ENCODE results near the gene OPCML. TPM values are rescaled to one million over a fixed set of nuclear protein-coding genes. Genes with fewer than 3 reads are reported as not detected.

Gene OPCML
- total RNA-seq, 2 donors from 2014 or later = not detected

DNA sequence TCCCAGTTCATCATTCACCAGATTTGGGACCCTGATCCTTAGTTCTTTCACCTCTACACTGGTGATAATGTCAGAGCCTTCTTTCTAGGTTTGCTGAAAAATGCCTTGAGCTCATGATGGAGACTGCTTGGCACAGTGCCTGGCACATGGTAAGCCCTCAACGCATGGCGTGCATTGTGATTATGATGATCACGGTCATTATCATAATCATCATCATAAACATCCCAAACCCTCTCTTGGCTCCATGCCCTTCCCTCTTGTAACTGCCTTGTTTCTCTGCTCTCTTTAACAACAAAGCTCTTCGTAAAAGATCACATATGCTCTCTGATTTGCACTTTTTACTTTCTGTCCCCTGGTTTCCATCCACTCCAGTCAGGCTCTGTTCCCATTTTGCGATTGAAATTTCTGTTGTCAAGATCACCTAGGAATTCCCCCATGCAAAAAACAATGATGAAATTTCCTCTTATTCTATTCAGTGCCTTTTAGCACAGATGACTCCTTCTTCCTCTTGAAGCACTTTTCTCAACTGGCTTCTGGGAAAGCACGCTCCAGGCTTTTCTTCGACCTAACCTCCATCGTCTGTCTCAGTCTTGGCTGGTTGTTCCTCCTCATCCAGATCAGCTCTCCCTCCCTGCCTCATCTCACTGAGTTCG, 479.1 kb downstream of the OPCML start:
- H3K27ac Mint-ChIP-seq = no peak overlapping the region
- peaks cover 6% of the 10 kb centered on the region for H3K9me3 Mint-ChIP-seq
- ATAC-seq (replicated peaks) = no peak
- H3K36me3 Mint-ChIP-seq (ENCODE audit: low read depth) = no peaks in the 10 kb centered on the region
- H3K27me3 Mint-ChIP-seq = peaks cover 22% of the 10 kb centered on the region
- H3K4me1 Mint-ChIP-seq = no peaks in the 10 kb centered on the region
- H3K4me3 Mint-ChIP-seq = no peak overlapping the region

- Mint-ChIP-seq H3K27me3 (peaks cover 18% of the 10 kb centered on the region), H3K9me3 (peaks cover 6% of the 10 kb centered on the region), H3K4me3 (no peak overlapping the region), H3K27ac (no peak overlapping the region), H3K4me1 (no peaks in the 10 kb centered on the region), H3K36me3 (ENCODE audit: low read depth) (no peaks in the 10 kb centered on the region)
- no peak for ATAC-seq (replicated peaks)
Measured at GRCh38 chr11:133052537-133052936, 479.8 kb downstream of the OPCML start.

DNA sequence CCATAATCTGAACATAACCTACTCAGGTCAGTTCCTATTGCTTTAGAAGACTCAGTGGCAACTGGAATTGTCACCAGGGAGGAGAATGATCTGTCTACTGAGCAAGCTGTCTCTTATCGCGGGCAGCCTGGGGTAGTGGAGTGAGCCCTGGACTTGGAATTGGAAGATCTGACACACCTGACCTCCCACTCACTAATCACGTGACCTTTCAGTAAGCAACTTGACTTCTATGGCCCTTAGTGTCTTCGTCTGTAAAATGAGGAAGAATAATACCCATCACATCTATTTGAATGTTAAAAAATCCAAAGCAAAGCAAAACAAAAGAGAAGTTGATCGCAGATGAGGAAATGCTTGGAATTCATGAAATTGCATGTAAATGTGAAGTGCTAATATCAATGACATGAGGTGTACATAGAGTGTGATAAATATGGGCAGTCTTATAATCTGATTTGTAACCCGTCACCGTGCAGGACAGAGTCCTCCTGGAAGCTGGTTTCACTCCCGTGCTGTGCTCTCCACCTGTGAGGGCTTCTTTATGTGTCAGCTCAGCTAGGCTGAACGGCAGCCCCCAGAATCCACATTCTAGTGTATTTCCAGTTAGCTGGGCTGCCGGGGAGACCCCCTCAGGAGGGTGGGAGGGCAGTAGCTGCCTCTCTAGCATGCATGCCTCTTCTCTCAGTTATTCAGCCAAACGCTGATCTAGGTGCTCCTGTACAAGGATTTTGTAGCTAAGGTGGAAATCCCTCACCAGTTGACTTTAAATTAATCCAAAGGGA, 482.9 kb downstream of the OPCML start:
- no peaks in the 10 kb centered on the region for H3K4me1 Mint-ChIP-seq
- H3K27ac Mint-ChIP-seq = no peak overlapping the region
- no peaks in the 10 kb centered on the region for H3K9me3 Mint-ChIP-seq
- no peak overlapping the region for H3K4me3 Mint-ChIP-seq
- peaks cover 15% of the 10 kb centered on the region for H3K27me3 Mint-ChIP-seq
- no peak for ATAC-seq (replicated peaks)
- H3K36me3 Mint-ChIP-seq (ENCODE audit: low read depth) = no peaks in the 10 kb centered on the region

DNA sequence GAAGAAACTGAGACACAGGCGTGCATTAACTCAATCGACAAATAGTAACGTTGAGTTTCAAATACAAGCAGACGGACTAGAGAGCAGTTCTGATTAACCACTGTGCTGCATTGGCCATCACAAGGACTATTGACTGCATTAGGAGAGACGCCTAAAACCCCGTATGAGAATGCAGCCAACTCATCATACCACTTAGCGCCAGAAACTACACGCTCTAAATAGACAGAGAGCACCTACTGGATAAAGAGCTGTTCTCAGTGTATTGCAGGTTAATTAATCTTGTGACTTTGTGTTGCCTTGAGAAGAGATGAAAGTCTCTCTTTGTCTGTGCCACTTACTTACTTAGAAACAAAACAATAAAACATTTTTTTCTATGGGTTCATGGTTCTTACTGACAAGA, 484.0 kb downstream of the OPCML start:
- Mint-ChIP-seq H3K27me3 (peaks cover 22% of the 10 kb centered on the region), H3K27ac (no peak overlapping the region), H3K4me1 (no peaks in the 10 kb centered on the region), H3K9me3 (no peaks in the 10 kb centered on the region), H3K36me3 (ENCODE audit: low read depth) (no peaks in the 10 kb centered on the region), H3K4me3 (no peak overlapping the region)
- no peak for ATAC-seq (replicated peaks)

DNA sequence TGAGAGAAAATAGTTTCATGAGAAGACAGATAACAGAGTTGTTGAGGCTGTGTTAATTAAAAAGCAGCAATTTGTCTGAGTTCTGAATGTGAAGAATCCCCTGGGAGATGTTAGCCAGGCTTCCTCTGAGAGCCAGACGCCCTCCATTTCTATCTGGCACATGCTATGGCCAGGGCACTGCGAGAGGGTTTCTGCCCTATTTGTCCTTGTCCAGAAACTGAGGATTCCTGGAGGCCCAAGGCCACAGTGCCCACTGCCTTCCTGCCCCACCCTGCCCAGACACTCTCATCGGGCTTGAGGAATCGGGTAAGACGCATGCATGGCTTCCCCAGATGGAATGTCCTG, 484.6 kb downstream of the OPCML start:
- Mint-ChIP-seq H3K27ac (no peak overlapping the region), H3K4me3 (no peak overlapping the region), H3K4me1 (no peaks in the 10 kb centered on the region), H3K9me3 (no peaks in the 10 kb centered on the region), H3K36me3 (ENCODE audit: low read depth) (no peaks in the 10 kb centered on the region), H3K27me3 (peaks cover 24% of the 10 kb centered on the region)
- ATAC-seq (replicated peaks) = no peak

GRCh38 chr11:133047036-133047770, 485.1 kb downstream of the OPCML start:
- H3K36me3 Mint-ChIP-seq (ENCODE audit: low read depth) = no peaks in the 10 kb centered on the region
- H3K4me1 Mint-ChIP-seq = no peaks in the 10 kb centered on the region
- H3K9me3 Mint-ChIP-seq = no peaks in the 10 kb centered on the region
- no peak overlapping the region for H3K27ac Mint-ChIP-seq
- H3K27me3 Mint-ChIP-seq = peaks cover 24% of the 10 kb centered on the region
- no peak overlapping the region for H3K4me3 Mint-ChIP-seq
- ATAC-seq (replicated peaks) = no peak

GRCh38 chr11:133046252-133046651, 486.0 kb downstream of the OPCML start:
- Mint-ChIP-seq H3K4me1 (no peaks in the 10 kb centered on the region), H3K36me3 (ENCODE audit: low read depth) (no peaks in the 10 kb centered on the region), H3K27me3 (peaks cover 19% of the 10 kb centered on the region), H3K9me3 (no peaks in the 10 kb centered on the region), H3K27ac (no peak overlapping the region), H3K4me3 (no peak overlapping the region)
- ATAC-seq (replicated peaks) = no peak

DNA sequence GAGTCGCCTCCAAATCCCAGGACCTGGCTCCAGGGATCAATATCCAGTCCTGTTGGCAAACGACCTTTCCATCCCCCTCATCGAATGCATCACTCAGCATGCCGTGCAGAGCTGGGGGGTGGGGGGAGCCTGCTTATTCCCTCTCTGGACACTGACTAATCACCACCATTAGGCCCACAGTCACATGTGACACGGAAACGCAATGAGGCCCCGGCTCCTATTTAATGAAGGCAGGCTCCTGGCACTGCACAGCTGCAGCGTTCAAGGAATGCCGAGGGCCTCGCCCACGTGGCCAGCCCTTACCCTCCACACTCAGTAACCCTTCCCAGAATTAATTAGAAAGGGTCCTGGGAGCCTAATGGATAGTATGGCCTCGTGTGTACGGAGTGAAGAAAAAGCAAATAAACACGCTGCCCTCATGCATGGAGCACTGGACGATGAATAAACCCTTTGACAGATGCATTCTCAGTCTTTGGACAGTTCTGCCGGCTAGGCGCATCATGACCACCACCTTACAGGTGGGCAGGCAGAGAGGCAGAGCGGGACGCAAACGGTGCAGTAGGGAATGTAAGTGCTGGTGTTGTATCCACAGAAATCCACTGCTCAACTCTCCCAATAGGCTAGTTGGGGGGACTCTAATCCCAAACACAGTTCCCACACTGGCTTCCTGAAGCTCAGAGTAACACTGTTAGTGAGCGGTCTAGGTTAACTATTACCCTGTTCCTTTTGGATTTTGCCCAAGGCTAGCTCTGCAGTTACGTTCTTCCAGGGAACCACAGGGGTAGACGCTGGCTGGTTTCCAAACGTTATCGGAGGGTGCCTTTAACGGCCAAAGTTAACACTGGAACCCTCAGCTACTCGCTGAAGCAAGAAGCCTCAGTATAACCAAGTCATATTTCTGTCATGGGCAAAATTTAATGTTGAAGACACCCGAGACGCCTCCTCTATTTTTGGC, 490.1 kb downstream of the OPCML start:
- Mint-ChIP-seq H3K36me3 (ENCODE audit: low read depth) (no peaks in the 10 kb centered on the region), H3K9me3 (no peaks in the 10 kb centered on the region), H3K27me3 (peaks cover 15% of the 10 kb centered on the region), H3K27ac (no peak overlapping the region), H3K4me1 (no peaks in the 10 kb centered on the region), H3K4me3 (no peak overlapping the region)
- no peak for ATAC-seq (replicated peaks)

DNA sequence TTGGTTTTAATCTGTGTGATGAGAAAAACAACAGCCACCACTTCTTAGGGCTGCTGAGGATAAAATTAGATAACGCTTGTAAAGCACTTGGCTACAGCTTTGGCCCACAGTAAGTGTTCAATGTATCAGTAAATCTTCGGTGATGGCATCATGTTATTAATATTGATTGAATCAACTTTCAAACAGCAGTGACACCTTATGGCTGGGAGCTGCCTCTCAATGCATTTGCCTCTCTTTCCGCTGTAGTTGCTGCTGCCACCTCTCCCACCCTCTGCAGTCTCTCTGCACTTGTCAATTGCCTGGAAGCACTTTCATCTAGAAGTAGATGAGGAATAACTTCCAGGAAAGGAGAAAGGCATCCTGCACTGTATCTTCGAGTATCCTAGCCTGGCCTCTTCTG, 491.1 kb downstream of the OPCML start:
- Mint-ChIP-seq H3K27me3 (peaks cover 15% of the 10 kb centered on the region), H3K36me3 (ENCODE audit: low read depth) (no peaks in the 10 kb centered on the region), H3K27ac (no peak overlapping the region), H3K9me3 (no peaks in the 10 kb centered on the region), H3K4me1 (no peaks in the 10 kb centered on the region), H3K4me3 (no peak overlapping the region)
- ATAC-seq (replicated peaks) = no peak

DNA sequence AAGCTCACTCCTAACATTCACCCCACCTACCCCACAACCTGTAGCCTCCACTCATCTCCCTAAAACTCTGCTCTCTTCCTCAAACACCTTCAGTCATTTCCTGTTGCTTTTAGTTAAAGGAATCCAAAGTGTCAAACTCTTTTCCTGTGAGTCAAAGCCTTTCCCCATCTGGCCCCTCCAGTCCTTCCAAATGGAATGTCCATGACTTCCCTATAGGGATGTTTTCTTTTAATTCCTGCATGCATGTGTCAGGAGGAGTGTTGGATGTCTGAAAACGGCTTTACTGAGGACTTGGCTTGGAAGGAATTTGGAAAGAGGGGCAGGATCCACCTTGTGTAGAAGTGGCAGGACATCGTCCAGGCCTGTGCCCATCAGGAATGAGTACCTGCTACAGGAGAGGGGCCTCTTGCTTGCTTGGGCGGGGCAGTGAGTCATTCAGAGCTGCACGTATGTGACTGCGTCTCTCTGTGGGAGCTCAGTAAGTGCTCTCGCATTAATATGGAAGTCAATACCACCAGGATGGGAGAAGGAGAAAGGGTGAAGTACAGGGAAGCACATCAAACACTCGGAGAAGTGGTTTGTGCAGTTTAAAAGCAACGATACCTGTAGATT, 491.9 kb downstream of the OPCML start:
- Mint-ChIP-seq H3K27ac (no peak overlapping the region), H3K4me1 (no peaks in the 10 kb centered on the region)

DNA sequence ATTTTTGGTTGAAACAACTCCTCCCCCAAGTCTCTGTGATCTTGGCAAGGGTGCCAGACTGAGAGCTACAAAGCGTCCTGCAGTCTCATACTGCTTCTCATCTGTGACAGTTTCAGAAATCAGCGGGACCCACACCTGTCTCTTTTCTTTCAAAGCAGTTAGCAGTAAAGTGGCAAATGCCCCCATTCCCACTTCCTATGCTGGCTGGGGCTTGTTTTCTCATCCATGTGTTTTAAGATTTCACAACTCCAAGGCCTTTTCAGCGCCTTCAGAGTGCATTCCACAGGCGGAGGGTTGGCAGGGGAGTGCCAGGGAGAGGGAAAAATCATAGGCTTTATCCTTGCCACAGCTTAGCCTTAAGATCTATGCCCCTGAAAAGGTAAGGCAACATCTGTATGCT, 493.5 kb downstream of the OPCML start:
- no peak overlapping the region for H3K4me3 Mint-ChIP-seq
- H3K27me3 Mint-ChIP-seq = peaks cover 22% of the 10 kb centered on the region

More for the DNA sequence above, 491.9 kb downstream of the OPCML start:
- Mint-ChIP-seq H3K27me3 (peaks cover 15% of the 10 kb centered on the region), H3K36me3 (ENCODE audit: low read depth) (no peaks in the 10 kb centered on the region), H3K4me3 (no peak overlapping the region), H3K9me3 (no peaks in the 10 kb centered on the region)
- ATAC-seq (replicated peaks) = no peak

DNA sequence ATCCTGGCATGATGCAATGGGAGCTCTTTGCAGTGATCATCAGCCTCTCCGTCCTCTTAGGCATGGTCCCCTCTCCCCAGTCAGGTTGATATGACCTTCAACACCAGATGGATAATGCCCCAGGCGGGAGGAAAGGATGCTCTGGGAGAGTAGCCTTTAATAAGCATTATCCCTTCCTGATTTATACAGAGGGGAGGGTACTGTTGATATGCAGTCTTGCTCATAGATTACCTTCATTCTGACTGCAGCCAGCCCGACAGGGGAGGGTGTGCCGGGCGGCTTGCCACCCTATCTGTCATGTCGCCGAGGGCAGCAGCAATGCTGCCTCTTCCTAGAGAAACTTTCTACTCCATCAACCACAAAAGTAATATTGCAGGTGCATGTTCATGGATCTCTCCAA, 497.4 kb downstream of the OPCML start:
- Mint-ChIP-seq H3K27me3 (peaks cover 11% of the 10 kb centered on the region), H3K36me3 (ENCODE audit: low read depth) (no peaks in the 10 kb centered on the region), H3K9me3 (no peaks in the 10 kb centered on the region), H3K4me1 (no peaks in the 10 kb centered on the region), H3K27ac (no peak overlapping the region), H3K4me3 (no peak overlapping the region)
- ATAC-seq (replicated peaks) = no peak

More for the DNA sequence above, 493.5 kb downstream of the OPCML start:
- H3K4me1 Mint-ChIP-seq = no peaks in the 10 kb centered on the region
- H3K36me3 Mint-ChIP-seq (ENCODE audit: low read depth) = no peaks in the 10 kb centered on the region
- H3K9me3 Mint-ChIP-seq = no peaks in the 10 kb centered on the region
- ATAC-seq (replicated peaks) = no peak
- H3K27ac Mint-ChIP-seq = no peak overlapping the region

- Mint-ChIP-seq H3K27me3 (peaks cover 11% of the 10 kb centered on the region), H3K4me3 (no peak overlapping the region), H3K27ac (no peak overlapping the region), H3K36me3 (ENCODE audit: low read depth) (no peaks in the 10 kb centered on the region), H3K9me3 (no peaks in the 10 kb centered on the region), H3K4me1 (no peaks in the 10 kb centered on the region)
- ATAC-seq (replicated peaks) = no peak
Measured at GRCh38 chr11:133029107-133029506, 503.2 kb downstream of the OPCML start.

DNA sequence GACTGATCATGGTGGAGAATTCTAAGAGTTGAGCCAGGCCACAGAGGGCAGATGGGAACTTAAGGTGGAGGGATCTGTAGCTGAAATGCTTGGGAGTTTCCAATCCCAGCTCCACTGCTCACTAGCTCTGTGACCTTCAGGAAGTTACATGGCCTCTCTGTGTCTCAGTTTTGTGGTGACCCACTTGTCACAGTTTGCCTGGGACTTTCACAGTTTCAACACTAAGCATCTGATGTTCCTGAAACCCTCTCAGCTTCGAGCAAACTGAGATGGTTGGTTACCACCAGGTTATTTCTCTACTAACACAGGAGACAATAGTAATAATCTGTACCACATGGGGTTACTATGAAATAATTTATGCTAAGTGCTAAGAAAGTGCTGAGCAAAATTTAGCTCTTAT, 505.3 kb downstream of the OPCML start:
- Mint-ChIP-seq H3K4me3 (no peak overlapping the region), H3K27me3 (peaks cover 15% of the 10 kb centered on the region), H3K27ac (no peak overlapping the region), H3K9me3 (no peaks in the 10 kb centered on the region), H3K36me3 (ENCODE audit: low read depth) (no peaks in the 10 kb centered on the region), H3K4me1 (no peaks in the 10 kb centered on the region)
- ATAC-seq (replicated peaks) = no peak
